Hepatic stellate cell (primary cell): ENCODE measurements around the gene HMX1.

Experiments
- DNase-seq: peaks from one replicate; pipeline ENCODE4 v3.0.0; 2011; ENCODE audit warnings: low spot score

Gene HMX1

DNA sequence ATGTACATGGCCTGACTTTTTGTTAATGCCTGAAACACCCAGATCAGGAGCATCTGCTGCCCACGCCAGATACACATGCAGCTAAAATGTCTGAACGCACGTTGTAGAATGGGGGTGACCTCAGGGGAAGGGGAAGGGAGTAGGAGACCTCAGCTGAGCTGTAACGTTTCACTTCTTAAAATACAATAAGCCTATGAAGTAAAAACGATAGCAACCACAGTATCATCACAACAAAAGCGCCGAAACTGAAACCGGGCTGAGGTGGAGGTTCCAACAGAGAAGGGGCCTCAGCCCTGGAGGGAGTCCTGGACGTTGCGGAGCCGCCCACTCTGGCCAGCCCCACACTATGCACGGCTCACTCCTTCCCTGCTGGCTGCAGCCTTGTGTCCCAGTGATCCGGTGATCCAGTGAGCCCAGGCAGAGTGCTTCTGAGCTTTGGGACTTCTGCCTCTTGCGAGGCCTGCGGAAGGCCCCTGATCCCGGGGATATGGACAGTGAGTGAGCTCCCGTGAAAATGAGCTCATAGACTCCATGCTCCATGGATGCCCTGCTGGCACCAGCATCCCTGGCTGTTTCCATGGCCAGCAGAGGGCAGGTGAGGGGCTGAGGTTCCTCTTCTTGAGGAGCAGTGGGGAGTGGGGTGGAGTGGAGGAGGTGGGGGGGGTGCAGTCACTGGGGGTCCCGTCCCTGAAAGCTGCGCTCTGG, 52.0 kb downstream of the HMX1 start:
- no peak for DNase-seq

DNA sequence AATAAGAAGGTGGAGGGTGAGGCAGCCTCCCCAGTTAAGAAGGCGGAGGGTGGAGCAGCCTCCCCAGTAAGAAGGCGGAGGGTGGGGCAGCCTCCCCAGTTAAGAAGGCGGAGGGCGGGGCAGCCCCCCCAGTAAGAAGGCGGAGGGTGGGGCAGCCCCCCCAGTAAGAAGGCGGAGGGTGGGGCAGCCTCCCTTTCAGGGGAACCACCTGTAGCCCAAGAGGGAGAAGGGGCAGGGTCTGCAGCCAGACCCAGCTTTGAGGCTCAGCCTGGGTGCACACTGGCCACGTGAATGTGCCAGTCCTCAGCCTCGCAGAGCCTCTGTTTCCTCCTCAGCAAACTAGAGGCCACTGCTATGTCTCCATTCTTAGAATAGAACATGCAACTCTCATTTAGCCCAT, 52.6 kb downstream of the HMX1 start:
- no peak for DNase-seq

DNA sequence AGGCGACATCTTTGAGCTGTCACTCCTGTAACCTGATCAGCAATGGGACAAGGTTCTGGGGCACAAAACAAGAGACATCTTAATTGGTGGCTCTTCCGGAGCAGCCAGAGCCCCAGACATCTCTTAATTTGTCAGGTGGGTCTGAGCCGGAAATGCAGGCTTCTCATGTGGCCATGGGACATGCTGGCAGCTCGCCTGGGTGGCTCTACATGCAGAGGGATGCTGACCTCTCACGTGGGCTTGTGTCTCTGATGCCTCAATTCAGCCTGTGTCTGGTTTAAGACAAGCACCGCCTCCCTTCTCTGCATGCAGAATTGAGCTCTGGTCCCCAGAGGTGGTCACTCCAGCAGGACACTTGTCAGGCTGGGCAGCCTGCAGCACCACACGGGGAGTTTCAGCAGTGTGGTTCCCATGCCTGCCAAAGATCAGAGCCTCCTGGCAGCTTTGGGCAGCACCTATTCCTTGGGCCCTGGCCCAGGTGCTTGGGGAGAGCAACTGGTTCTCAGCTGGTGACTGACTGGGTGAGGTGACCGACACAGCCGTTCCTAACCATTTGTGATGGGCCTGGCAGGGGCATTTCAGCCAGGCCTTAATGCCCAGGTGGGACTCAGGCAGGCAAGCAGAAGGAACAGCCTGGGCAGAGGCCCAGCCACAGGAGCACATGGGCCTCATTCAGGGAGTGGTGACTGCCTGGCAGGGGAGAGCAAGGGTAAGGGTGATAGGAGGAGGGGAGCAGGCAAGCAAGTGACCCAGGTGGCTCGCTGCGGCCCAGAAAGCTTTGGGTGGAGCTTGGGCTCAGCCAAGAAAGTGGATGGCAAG, 53.4 kb downstream of the HMX1 start:
- DNase-seq: no peak

DNA sequence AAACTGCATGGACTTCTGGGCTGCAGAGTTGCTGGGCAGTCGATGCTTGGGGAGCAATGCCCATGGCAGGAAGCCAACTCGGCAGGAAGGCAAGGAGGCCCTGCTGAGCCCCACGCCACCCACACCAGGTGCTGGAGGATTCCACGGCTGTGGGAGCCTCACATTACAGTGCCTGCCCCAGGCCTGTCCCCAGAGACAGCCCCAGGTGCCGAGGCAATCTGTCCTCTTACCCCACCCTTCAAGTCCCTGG, 53.9 kb downstream of the HMX1 start:
- no peak for DNase-seq

DNA sequence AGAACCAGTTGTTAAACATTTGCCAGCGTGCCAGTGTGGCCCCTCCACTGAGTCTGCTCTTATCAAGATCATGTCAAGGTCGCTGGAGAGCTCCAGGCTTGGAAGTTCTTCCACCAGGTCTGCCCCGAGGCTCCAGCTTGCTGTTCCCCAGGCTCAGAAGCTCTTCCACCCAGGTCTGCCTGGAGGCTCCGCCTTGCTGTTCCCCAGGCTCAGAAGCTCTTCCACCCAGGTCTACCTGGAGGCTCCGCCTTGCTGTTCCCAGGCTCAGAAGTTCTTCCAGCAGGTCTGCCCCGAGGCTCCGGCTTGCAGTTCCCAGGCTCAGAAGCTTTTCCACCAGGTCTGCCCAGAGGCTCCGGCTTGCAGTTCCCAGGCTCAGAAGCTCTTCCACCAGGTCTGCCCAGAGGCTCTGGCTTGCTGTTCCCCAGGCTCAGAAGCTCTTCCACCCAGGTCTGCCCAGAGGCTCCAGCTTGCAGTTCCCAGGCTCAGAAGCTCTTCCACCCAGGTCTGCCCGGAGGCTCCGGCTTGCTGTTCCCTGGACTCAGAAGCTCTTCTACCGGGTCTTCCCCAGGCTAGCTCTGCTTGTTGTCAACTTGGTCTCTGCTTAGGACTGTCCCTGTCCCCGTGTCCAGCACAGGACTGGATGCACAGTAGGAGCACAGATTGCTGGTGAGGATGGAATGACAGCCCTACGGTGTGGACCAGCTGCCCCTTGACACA, 54.4 kb downstream of the HMX1 start:
- no peak for DNase-seq
